Parathyroid adenoma (tissue), 2 donors: ENCODE data around the gene OR7G3.

Experiments
- H2AFZ ChIP-seq: fragments of 300-600 bp; sonication (generic); one replicate; pipeline ENCODE4 v1.7.0; 2017; ENCODE audit warnings: antibody characterized with exemption, mild to moderate bottlenecking
- H3K27ac ChIP-seq: fragments of 300-600 bp; sonication (generic); one replicate; pipeline ENCODE4 v1.7.0; 2017
- H3K27me3 ChIP-seq: fragments of 300-600 bp; sonication (generic); one replicate; pipeline ENCODE4 v1.7.0; 2017; ENCODE audit warnings: low read length; ENCODE audit not compliant: control insufficient read depth, insufficient read depth
- H3K36me3 ChIP-seq: fragments of 300-600 bp; sonication (generic); one replicate; pipeline ENCODE4 v1.7.0; 2017; ENCODE audit warnings: low read length; ENCODE audit not compliant: control insufficient read depth, insufficient read depth
- H3K4me1 ChIP-seq: fragments of 300-600 bp; sonication (generic); one replicate; pipeline ENCODE4 v1.7.0; 2017; ENCODE audit warnings: control low read depth
- H3K4me2 ChIP-seq: fragments of 300-600 bp; sonication (generic); one replicate; pipeline ENCODE4 v1.7.0; 2017; ENCODE audit warnings: low read length
- H3K4me3 ChIP-seq: fragments of 300-600 bp; sonication (generic); one replicate; pipeline ENCODE4 v1.7.0; 2017; ENCODE audit warnings: low read depth, low read length
- H3K79me2 ChIP-seq: fragments of 300-600 bp; sonication (generic); one replicate; pipeline ENCODE4 v1.7.0; 2017; ENCODE audit warnings: control low read depth
- H3K9ac ChIP-seq: fragments of 300-600 bp; sonication (generic); one replicate; pipeline ENCODE4 v1.7.0; 2017; ENCODE audit warnings: mild to moderate bottlenecking
- H3K9me3 ChIP-seq: fragments of 300-600 bp; sonication (generic); one replicate; pipeline ENCODE4 v1.7.0; 2017; ENCODE audit warnings: low read length; ENCODE audit not compliant: control insufficient read depth
- TF ChIP-seq, protein P1 (sequence below): fragments of 300-600 bp; sonication (generic); IDR thresholded peaks from one replicate; pipeline ENCODE4 v1.7.0; 2017; ENCODE audit warnings: antibody characterized with exemption, mild to moderate bottlenecking
- donor health status: primary hyperparathyroidism.

The OR7G3 gene

GRCh38 chr19:9140159-9140874 lies 13.6 kb upstream of the OR7G3 start, which contains the start of gene ZNF317:
Gene ZNF317, plus strand, starts transcription at chr19:9140397. Its CDS starts 15,620 bp downstream, at chr19:9156017.
- peak within 1 kb of the TSS; percentile 96 for H3K4me3 ChIP-seq
- no peaks in the 10 kb centered on the region for H3K9me3 ChIP-seq

GRCh38 chr19:9139609-9140158 lies 12.9 kb upstream of the OR7G3 start:
- Histone ChIP-seq H3K27me3 (no peaks in the 10 kb centered on the region), H3K9me3 (no peaks in the 10 kb centered on the region), H3K4me2 (peak overlapping the region; percentile 97), H2AFZ (peak overlapping the region; percentile 84), H3K9ac (peak overlapping the region; percentile 81), H3K36me3 (no peaks in the 10 kb centered on the region), H3K79me2 (peaks cover 23% of the 10 kb centered on the region), H3K4me1 (peaks cover 3% of the 10 kb centered on the region), H3K27ac (peak overlapping the region; percentile 88), H3K4me3 (peak overlapping the region; percentile 96)
- TF ChIP-seq, protein P1, sequence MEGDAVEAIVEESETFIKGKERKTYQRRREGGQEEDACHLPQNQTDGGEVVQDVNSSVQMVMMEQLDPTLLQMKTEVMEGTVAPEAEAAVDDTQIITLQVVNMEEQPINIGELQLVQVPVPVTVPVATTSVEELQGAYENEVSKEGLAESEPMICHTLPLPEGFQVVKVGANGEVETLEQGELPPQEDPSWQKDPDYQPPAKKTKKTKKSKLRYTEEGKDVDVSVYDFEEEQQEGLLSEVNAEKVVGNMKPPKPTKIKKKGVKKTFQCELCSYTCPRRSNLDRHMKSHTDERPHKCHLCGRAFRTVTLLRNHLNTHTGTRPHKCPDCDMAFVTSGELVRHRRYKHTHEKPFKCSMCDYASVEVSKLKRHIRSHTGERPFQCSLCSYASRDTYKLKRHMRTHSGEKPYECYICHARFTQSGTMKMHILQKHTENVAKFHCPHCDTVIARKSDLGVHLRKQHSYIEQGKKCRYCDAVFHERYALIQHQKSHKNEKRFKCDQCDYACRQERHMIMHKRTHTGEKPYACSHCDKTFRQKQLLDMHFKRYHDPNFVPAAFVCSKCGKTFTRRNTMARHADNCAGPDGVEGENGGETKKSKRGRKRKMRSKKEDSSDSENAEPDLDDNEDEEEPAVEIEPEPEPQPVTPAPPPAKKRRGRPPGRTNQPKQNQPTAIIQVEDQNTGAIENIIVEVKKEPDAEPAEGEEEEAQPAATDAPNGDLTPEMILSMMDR = no peak

More at GRCh38 chr19:9140159-9140874, 13.6 kb upstream of the OR7G3 start, which contains the start of gene ZNF317:
- peak within 1 kb of the TSS; percentile 84 for H2AFZ ChIP-seq
- H3K27me3 ChIP-seq = no peaks in the 10 kb centered on the region
- peak within 1 kb of the TSS; percentile 88 for H3K27ac ChIP-seq
- peak within 1 kb of the TSS; percentile 97 for H3K4me2 ChIP-seq
- H3K9ac ChIP-seq = peak within 1 kb of the TSS; percentile 81
- H3K79me2 ChIP-seq = peaks cover 29% of the 10 kb centered on the region
- TF ChIP-seq, protein P1 = no peak
- H3K4me1 ChIP-seq = peaks cover 3% of the 10 kb centered on the region
- H3K36me3 ChIP-seq = no peaks in the 10 kb centered on the region

DNA sequence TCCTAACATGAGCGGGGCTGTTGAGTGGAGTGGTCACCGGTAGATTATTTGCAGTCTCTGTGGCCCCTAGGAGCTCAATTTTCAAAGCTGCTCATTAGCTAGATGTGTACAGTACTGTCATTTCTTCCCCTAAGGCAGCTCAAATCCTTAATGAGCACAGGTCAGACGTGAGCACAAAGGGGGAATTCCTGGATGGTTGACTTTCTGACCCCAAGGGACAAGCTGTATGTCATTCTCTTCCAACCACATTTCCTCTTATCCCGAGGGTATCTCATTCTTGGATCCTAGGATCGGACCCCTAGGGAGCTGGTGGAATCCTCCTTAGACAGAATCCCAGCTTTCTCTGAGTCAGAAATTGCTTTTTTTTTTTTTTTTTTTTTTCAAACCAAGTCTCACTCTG lies 5.7 kb upstream of the OR7G3 start:
- no peaks in the 10 kb centered on the region for H3K79me2 ChIP-seq
- H3K4me1 ChIP-seq = no peaks in the 10 kb centered on the region
- H3K27me3 ChIP-seq = no peaks in the 10 kb centered on the region
- no peak overlapping the region for H2AFZ ChIP-seq
- H3K36me3 ChIP-seq = no peaks in the 10 kb centered on the region
- H3K27ac ChIP-seq = no peak overlapping the region
- H3K9ac ChIP-seq = no peak overlapping the region
- H3K4me3 ChIP-seq = no peak overlapping the region
- H3K9me3 ChIP-seq = no peaks in the 10 kb centered on the region
- no peak overlapping the region for H3K4me2 ChIP-seq
- TF ChIP-seq, protein P1 = no peak

DNA sequence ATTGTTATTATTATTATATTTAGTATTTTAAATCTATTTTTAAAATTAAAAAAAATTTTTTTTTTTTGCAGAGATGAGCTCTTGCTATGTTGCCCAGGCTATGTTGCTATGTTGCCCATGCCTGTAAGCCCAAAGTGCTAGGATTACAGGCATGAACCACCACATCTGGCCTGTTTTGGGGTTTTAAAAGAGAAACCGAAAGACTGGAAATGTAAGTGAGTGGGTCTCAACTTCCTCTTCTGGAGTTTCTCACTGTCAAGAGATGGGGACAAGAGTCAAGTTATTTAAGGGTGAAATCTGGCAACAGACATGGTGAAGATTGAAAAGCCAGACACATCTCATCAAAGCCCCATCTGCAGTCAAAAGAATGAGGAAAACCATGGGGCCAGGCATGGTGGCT lies 4.2 kb upstream of the OR7G3 start:
- Histone ChIP-seq H3K4me2 (no peak overlapping the region), H3K36me3 (no peaks in the 10 kb centered on the region), H3K9ac (no peak overlapping the region), H3K27ac (no peak overlapping the region), H3K4me3 (no peak overlapping the region), H3K4me1 (no peaks in the 10 kb centered on the region), H3K27me3 (no peaks in the 10 kb centered on the region), H3K79me2 (no peaks in the 10 kb centered on the region), H3K9me3 (no peaks in the 10 kb centered on the region), H2AFZ (no peak overlapping the region)
- TF ChIP-seq, protein P1 = no peak
